Stromal cell of bone marrow (primary cell): ENCODE data around the gene FAM9C.
"Not testable (repeated sequence)": the region's sequence is repeated elsewhere in the genome, so short reads cannot be mapped to it uniquely, and the experiment has no call there.

ENCODE experiments used
- DNase-seq: peaks from one replicate; pipeline ENCODE4 v3.0.0-alpha.2; 2012; ENCODE audit warnings: low read depth

Gene FAM9C

GRCh38 chrX:13043138-13043537 is 1.3 kb downstream of the FAM9C start:
- DNase-seq, result no peak

- DNase-seq, result no peak
Observed at GRCh38 chrX:13036896-13037295, 7.5 kb downstream of the FAM9C start.

GRCh38 chrX:13033193-13033592 is 11.2 kb downstream of the FAM9C start:
- no peak for DNase-seq

GRCh38 chrX:13029887-13030771 is 14.3 kb downstream of the FAM9C start:
- no peak for DNase-seq

GRCh38 chrX:13029637-13029886 is 14.9 kb downstream of the FAM9C start:
- DNase-seq, result no peak

- no peak for DNase-seq
Observed at GRCh38 chrX:13028871-13029636, 15.4 kb downstream of the FAM9C start.

GRCh38 chrX:13026877-13027652 is 17.4 kb downstream of the FAM9C start:
- no peak for DNase-seq

- DNase-seq, result no peak
Observed at GRCh38 chrX:13024986-13025385, 19.4 kb downstream of the FAM9C start.

- no peak for DNase-seq
Observed at GRCh38 chrX:13023979-13024378, 20.4 kb downstream of the FAM9C start.

- DNase-seq, result no peak
Observed at GRCh38 chrX:13023567-13023966, 20.9 kb downstream of the FAM9C start.

GRCh38 chrX:13022926-13023325 is 21.5 kb downstream of the FAM9C start:
- no peak for DNase-seq

GRCh38 chrX:13016731-13017130 is 27.7 kb downstream of the FAM9C start:
- DNase-seq, result not testable (repeated sequence)

- DNase-seq, result no peak
Observed at GRCh38 chrX:13015536-13016236, 28.7 kb downstream of the FAM9C start.

GRCh38 chrX:13014111-13015096 is 30.0 kb downstream of the FAM9C start:
- no peak for DNase-seq

GRCh38 chrX:13013363-13014110 is 30.9 kb downstream of the FAM9C start:
- DNase-seq, result no peak

GRCh38 chrX:13010546-13010945 is 33.9 kb downstream of the FAM9C start:
- DNase-seq, result no peak

- DNase-seq, result no peak
Observed at GRCh38 chrX:13009844-13010243, 34.6 kb downstream of the FAM9C start.

GRCh38 chrX:13009273-13009672 is 35.1 kb downstream of the FAM9C start:
- DNase-seq, result no peak

- no peak for DNase-seq
Observed at GRCh38 chrX:13008851-13009250, 35.6 kb downstream of the FAM9C start.

- DNase-seq, result no peak
Observed at GRCh38 chrX:13008189-13008533, 36.3 kb downstream of the FAM9C start.
